Measurements from ENCODE around the gene PLN. TPM values are rescaled to one million over a fixed set of nuclear protein-coding genes. Genes with fewer than 3 reads are reported as not detected.

Gene PLN
- total RNA-seq, 1 donor, result 5.2 TPM

- DNase-seq (ENCODE audit: low read depth), result peak; percentile 29
- no peak overlapping the region for H3K4me3 ChIP-seq (ENCODE audit: low read depth, low read length)
- no peak for TF ChIP-seq CTCF (IDR thresholded peaks at IDR 0.05; ENCODE audit: insufficient read depth, low read depth, low read length)
Measured at GRCh38 chr6:118558464-118559217, 10.5 kb downstream of the PLN start.

GRCh38 chr6:118559659-118560058 lies 11.6 kb downstream of the PLN start:
- no peak for TF ChIP-seq CTCF (IDR thresholded peaks at IDR 0.05; ENCODE audit: insufficient read depth, low read depth, low read length)

GRCh38 chr6:118562248-118562647 lies 14.2 kb downstream of the PLN start:
- no peak overlapping the region for H3K4me3 ChIP-seq (ENCODE audit: low read depth, low read length)
- TF ChIP-seq CTCF (IDR thresholded peaks at IDR 0.05; ENCODE audit: insufficient read depth, low read depth, low read length), result no peak
- DNase-seq (ENCODE audit: low read depth), result no peak

More at GRCh38 chr6:118559659-118560058, 11.6 kb downstream of the PLN start:
- no peak overlapping the region for H3K4me3 ChIP-seq (ENCODE audit: low read depth, low read length)
- no peak for DNase-seq (ENCODE audit: low read depth)

GRCh38 chr6:118562959-118563358 lies 14.9 kb downstream of the PLN start:
- TF ChIP-seq CTCF (IDR thresholded peaks at IDR 0.05; ENCODE audit: insufficient read depth, low read depth, low read length), result no peak
- no peak overlapping the region for H3K4me3 ChIP-seq (ENCODE audit: low read depth, low read length)
- no peak for DNase-seq (ENCODE audit: low read depth)

- DNase-seq (ENCODE audit: low read depth), result no peak
- H3K4me3 ChIP-seq (ENCODE audit: low read depth, low read length), result no peak overlapping the region
- TF ChIP-seq CTCF (IDR thresholded peaks at IDR 0.05; ENCODE audit: insufficient read depth, low read depth, low read length), result peak; percentile 32
Measured at GRCh38 chr6:118565311-118565960, 17.3 kb downstream of the PLN start.

- TF ChIP-seq CTCF (IDR thresholded peaks at IDR 0.05; ENCODE audit: insufficient read depth, low read depth, low read length), result no peak
- no peak overlapping the region for H3K4me3 ChIP-seq (ENCODE audit: low read depth, low read length)
- no peak for DNase-seq (ENCODE audit: low read depth)
Measured at GRCh38 chr6:118567974-118568373, 19.9 kb downstream of the PLN start.

Data from fibroblast of villous mesenchyme (primary cell).